Liver (tissue), 9 donors: ENCODE results near the gene RALGPS1. TPM values are rescaled to one million over a fixed set of nuclear protein-coding genes. Genes with fewer than 3 reads are reported as not detected.
A peak's percentile ranks its signal among the peaks of the same experiment; 100 is the strongest.

Experiments
- DNase-seq: peaks from one replicate; pipeline ENCODE4 v3.0.0-alpha.2; 2017; ENCODE audit warnings: low spot score
- H3K27ac ChIP-seq, 2 donors: one replicate each; pipeline ENCODE4 v1.7.0; 2013; ENCODE audit warnings: inconsistent platforms in 2 of 2, low read length in 2 of 2, control low read depth in 1 of 2, low read depth in 1 of 2, mild to moderate bottlenecking in 1 of 2
- H3K27me3 ChIP-seq, 4 donors: one replicate each; pipeline versions ENCODE4 v1.6.1 to v1.7.0; 2013; ENCODE audit warnings: low read length in 3 of 4, inconsistent platforms in 1 of 4, mild to moderate bottlenecking in 1 of 4, moderate library complexity in 1 of 4; ENCODE audit not compliant: control insufficient read depth in 4 of 4, insufficient read depth in 4 of 4
- H3K36me3 ChIP-seq, 4 donors: one replicate each; pipeline versions ENCODE4 v1.6.1 to v1.7.0; 2013; ENCODE audit warnings: low read length in 3 of 4, mild to moderate bottlenecking in 3 of 4, low read depth in 1 of 4, moderate library complexity in 1 of 4; ENCODE audit not compliant: control insufficient read depth in 4 of 4, insufficient read depth in 3 of 4
- H3K4me1 ChIP-seq, 4 donors: one replicate each; pipeline versions ENCODE4 v1.6.1 to v1.7.0; 2013; ENCODE audit warnings: low read length in 3 of 4, mild to moderate bottlenecking in 3 of 4, moderate library complexity in 1 of 4; ENCODE audit not compliant: control insufficient read depth in 4 of 4, insufficient read depth in 4 of 4
- H3K4me3 ChIP-seq, 3 donors: one replicate each; pipeline versions ENCODE4 v1.6.1 to v1.7.0; 2013; ENCODE audit warnings: low read length in 3 of 3, control low read depth in 1 of 3, low read depth in 1 of 3, mild to moderate bottlenecking in 1 of 3
- H3K9ac ChIP-seq, 2 donors: one replicate each; pipeline ENCODE4 v1.7.0; 2013; ENCODE audit warnings: low read length in 2 of 2, mild to moderate bottlenecking in 2 of 2, moderate library complexity in 2 of 2, control low read depth in 1 of 2, low read depth in 1 of 2
- H3K9me3 ChIP-seq, 4 donors: one replicate each; pipeline versions ENCODE4 v1.6.1 to v1.7.0; 2013; ENCODE audit warnings: low read length in 3 of 4; ENCODE audit not compliant: control insufficient read depth in 4 of 4
- EGR1 ChIP-seq, 2 donors: IDR thresholded peaks; 2 replicates each; pipeline ENCODE4 v1.6.1; 2016 to 2018; ENCODE audit warnings: antibody characterized with exemption in 2 of 2, low read depth in 2 of 2
- FOXA1 ChIP-seq: IDR thresholded peaks from 2 replicates; pipeline ENCODE4 v1.6.1; 2016; ENCODE audit warnings: antibody characterized with exemption
- FOXA2 ChIP-seq: IDR thresholded peaks from 2 replicates; pipeline ENCODE4 v1.6.1; 2016; ENCODE audit warnings: antibody characterized with exemption
- GABPA ChIP-seq, 2 donors: IDR thresholded peaks in 1 of 2; conservative IDR thresholded peaks in 1 of 2; 2 replicates each; pipeline ENCODE4 v1.6.1; 2016; ENCODE audit warnings: antibody characterized with exemption in 2 of 2, mild to moderate bottlenecking in 1 of 2, moderate library complexity in 1 of 2
- HNF4A ChIP-seq, 2 donors: conservative IDR thresholded peaks; 2 replicates each; pipeline ENCODE4 v1.6.1; 2016; ENCODE audit warnings: antibody characterized with exemption in 2 of 2, mild to moderate bottlenecking in 2 of 2
- HNF4G ChIP-seq: IDR thresholded peaks from 2 replicates; pipeline ENCODE4 v1.6.1; 2016; ENCODE audit warnings: antibody characterized with exemption
- JUND ChIP-seq, 2 donors: IDR thresholded peaks; 2 replicates each; pipeline ENCODE4 v1.6.1; 2016; ENCODE audit warnings: antibody characterized with exemption in 2 of 2
- NR2F2 ChIP-seq: IDR thresholded peaks from 2 replicates; pipeline ENCODE4 v1.6.1; 2016; ENCODE audit warnings: antibody characterized with exemption
- RAD21 ChIP-seq, 2 donors: IDR thresholded peaks; 2 replicates each; pipeline ENCODE4 v1.6.1; 2016; ENCODE audit warnings: antibody characterized with exemption in 2 of 2, mild to moderate bottlenecking in 2 of 2
- RXRA ChIP-seq, 2 donors: IDR thresholded peaks; 2 replicates each; pipeline ENCODE4 v1.6.1; 2017 to 2018; ENCODE audit warnings: antibody characterized with exemption in 2 of 2, mild to moderate bottlenecking in 1 of 2
- SP1 ChIP-seq: IDR thresholded peaks from 2 replicates; pipeline ENCODE4 v1.6.1; 2018; ENCODE audit warnings: antibody characterized with exemption, mild to moderate bottlenecking
- TAF1 ChIP-seq: conservative IDR thresholded peaks from 2 replicates; pipeline ENCODE4 v1.6.1; 2016; ENCODE audit warnings: antibody characterized with exemption, mild to moderate bottlenecking
- YY1 ChIP-seq: IDR thresholded peaks from 2 replicates; pipeline ENCODE4 v1.6.1; 2016; ENCODE audit warnings: antibody characterized with exemption, mild to moderate bottlenecking
- WGBS: extraction: QIAGEN DNeasy Blood & Tissue Kit; methylation state at CpG from one replicate; pipeline ENCODE4 v1.1.7; 2013; 5-methylcytosine and 5-hydroxymethylcytosine counted together
- polyA plus RNA-seq, 2 donors: library from polyadenylated mRNA; stranded (reverse) in 1 of 2; unstranded in 1 of 2; fragments of 200-250 nt in 1 of 2; fragments of >200 nt in 1 of 2; fragmentation: Nextera tagmentation in 1 of 2; extraction: Ambion mirVana in 1 of 2; gene quantifications; one replicate each; pipeline versions ENCODE4 v1.2.1 to v1.2.3, GENCODE V29; 2013 to 2015
- total RNA-seq, 2 donors: library from RNA; depleted of rRNA; stranded (reverse); fragments of >200 nt; gene quantifications; one replicate each; pipeline ENCODE4 v1.2.3, GENCODE V29; 2014
- TF ChIP-seq, protein P1 (sequence below): IDR thresholded peaks from 2 replicates; pipeline ENCODE4 v1.6.1; 2016; ENCODE audit warnings: antibody characterized with exemption
- TF ChIP-seq, protein P2 (sequence below): IDR thresholded peaks from 2 replicates; pipeline ENCODE4 v1.6.1; 2016; ENCODE audit warnings: antibody characterized with exemption
- TF ChIP-seq, protein P3 (sequence below): fragments of 150-350 bp; IDR thresholded peaks from 2 replicates; pipeline ENCODE4 v1.5.1; 2017; ENCODE audit warnings: improper control_type of control experiment, low read depth, low read length; ENCODE audit not compliant: missing input control
- TF ChIP-seq, protein P4 (sequence below): IDR thresholded peaks from 2 replicates; pipeline ENCODE4 v1.6.1; 2016; ENCODE audit warnings: antibody characterized with exemption, mild to moderate bottlenecking
- TF ChIP-seq, protein P5 (sequence below): IDR thresholded peaks from 2 replicates; pipeline ENCODE4 v1.6.1; 2016; ENCODE audit warnings: antibody characterized with exemption
- donor health status: healthy.
- donor health status: healthy.
- donor health status: healthy.
- donor health status: healthy.
- donor health status: healthy.

Gene RALGPS1
- total and polyA plus RNA-seq, 4 donors = 1.4 to 2.7 (median 2.0) TPM

DNA sequence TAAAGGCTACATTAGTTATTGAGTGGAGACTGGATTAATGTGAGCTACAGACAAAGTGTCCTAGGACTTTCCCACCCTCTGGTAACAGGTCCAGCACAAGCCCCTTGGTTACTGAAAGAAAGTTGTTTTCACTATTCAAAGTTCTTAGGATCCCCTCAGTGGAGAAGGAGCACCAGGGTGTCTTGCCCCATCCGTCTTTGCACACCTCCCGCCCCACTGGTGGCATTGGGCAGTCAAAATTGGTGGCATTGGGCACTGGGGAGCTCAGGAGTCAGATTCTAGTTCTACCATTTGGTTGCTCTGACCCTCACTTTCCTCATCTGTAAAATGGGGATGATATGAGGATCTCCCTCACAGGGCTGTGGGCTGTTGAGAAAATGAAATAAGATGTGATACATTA lies 210.2 kb downstream of the RALGPS1 start:
- H3K4me1 ChIP-seq = peaks cover 3 to 24% (median 11%) of the 10 kb centered on the region in 4 donors
- DNase-seq = no peak
- no peaks in the 10 kb centered on the region for H3K27me3 ChIP-seq
- TF ChIP-seq JUND (IDR thresholded peaks at IDR 0.05) = no peak
- TF ChIP-seq TAF1 = no peak
- TF ChIP-seq, protein P1, sequence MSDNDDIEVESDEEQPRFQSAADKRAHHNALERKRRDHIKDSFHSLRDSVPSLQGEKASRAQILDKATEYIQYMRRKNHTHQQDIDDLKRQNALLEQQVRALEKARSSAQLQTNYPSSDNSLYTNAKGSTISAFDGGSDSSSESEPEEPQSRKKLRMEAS = no peak
- no peak for TF ChIP-seq SP1
- TF ChIP-seq, protein P2, sequence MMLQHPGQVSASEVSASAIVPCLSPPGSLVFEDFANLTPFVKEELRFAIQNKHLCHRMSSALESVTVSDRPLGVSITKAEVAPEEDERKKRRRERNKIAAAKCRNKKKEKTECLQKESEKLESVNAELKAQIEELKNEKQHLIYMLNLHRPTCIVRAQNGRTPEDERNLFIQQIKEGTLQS = no peak
- no peak for TF ChIP-seq RAD21 (IDR thresholded peaks at IDR 0.05)
- TF ChIP-seq HNF4G = no peak
- TF ChIP-seq FOXA1 = no peak
- no peak for TF ChIP-seq HNF4A (conservative IDR thresholded peaks at IDR 0.05)
- TF ChIP-seq NR2F2 = no peak
- TF ChIP-seq, protein P3, sequence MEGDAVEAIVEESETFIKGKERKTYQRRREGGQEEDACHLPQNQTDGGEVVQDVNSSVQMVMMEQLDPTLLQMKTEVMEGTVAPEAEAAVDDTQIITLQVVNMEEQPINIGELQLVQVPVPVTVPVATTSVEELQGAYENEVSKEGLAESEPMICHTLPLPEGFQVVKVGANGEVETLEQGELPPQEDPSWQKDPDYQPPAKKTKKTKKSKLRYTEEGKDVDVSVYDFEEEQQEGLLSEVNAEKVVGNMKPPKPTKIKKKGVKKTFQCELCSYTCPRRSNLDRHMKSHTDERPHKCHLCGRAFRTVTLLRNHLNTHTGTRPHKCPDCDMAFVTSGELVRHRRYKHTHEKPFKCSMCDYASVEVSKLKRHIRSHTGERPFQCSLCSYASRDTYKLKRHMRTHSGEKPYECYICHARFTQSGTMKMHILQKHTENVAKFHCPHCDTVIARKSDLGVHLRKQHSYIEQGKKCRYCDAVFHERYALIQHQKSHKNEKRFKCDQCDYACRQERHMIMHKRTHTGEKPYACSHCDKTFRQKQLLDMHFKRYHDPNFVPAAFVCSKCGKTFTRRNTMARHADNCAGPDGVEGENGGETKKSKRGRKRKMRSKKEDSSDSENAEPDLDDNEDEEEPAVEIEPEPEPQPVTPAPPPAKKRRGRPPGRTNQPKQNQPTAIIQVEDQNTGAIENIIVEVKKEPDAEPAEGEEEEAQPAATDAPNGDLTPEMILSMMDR = no peak
- TF ChIP-seq GABPA (IDR thresholded peaks at IDR 0.05 in 1 of 2, conservative IDR thresholded peaks at IDR 0.05 in 1 of 2) = no peak
- TF ChIP-seq, protein P4, sequence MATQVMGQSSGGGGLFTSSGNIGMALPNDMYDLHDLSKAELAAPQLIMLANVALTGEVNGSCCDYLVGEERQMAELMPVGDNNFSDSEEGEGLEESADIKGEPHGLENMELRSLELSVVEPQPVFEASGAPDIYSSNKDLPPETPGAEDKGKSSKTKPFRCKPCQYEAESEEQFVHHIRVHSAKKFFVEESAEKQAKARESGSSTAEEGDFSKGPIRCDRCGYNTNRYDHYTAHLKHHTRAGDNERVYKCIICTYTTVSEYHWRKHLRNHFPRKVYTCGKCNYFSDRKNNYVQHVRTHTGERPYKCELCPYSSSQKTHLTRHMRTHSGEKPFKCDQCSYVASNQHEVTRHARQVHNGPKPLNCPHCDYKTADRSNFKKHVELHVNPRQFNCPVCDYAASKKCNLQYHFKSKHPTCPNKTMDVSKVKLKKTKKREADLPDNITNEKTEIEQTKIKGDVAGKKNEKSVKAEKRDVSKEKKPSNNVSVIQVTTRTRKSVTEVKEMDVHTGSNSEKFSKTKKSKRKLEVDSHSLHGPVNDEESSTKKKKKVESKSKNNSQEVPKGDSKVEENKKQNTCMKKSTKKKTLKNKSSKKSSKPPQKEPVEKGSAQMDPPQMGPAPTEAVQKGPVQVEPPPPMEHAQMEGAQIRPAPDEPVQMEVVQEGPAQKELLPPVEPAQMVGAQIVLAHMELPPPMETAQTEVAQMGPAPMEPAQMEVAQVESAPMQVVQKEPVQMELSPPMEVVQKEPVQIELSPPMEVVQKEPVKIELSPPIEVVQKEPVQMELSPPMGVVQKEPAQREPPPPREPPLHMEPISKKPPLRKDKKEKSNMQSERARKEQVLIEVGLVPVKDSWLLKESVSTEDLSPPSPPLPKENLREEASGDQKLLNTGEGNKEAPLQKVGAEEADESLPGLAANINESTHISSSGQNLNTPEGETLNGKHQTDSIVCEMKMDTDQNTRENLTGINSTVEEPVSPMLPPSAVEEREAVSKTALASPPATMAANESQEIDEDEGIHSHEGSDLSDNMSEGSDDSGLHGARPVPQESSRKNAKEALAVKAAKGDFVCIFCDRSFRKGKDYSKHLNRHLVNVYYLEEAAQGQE = no peak
- TF ChIP-seq, protein P5, sequence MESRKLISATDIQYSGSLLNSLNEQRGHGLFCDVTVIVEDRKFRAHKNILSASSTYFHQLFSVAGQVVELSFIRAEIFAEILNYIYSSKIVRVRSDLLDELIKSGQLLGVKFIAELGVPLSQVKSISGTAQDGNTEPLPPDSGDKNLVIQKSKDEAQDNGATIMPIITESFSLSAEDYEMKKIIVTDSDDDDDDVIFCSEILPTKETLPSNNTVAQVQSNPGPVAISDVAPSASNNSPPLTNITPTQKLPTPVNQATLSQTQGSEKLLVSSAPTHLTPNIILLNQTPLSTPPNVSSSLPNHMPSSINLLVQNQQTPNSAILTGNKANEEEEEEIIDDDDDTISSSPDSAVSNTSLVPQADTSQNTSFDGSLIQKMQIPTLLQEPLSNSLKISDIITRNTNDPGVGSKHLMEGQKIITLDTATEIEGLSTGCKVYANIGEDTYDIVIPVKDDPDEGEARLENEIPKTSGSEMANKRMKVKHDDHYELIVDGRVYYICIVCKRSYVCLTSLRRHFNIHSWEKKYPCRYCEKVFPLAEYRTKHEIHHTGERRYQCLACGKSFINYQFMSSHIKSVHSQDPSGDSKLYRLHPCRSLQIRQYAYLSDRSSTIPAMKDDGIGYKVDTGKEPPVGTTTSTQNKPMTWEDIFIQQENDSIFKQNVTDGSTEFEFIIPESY = no peak
- H3K9ac ChIP-seq = no peak overlapping the region
- H3K36me3 ChIP-seq = no peaks in the 10 kb centered on the region
- no peak overlapping the region for H3K4me3 ChIP-seq
- no peak overlapping the region for H3K27ac ChIP-seq
- no peaks in the 10 kb centered on the region for H3K9me3 ChIP-seq
- 96% methylated on average over 2 of the region's 2 CpGs for WGBS

DNA sequence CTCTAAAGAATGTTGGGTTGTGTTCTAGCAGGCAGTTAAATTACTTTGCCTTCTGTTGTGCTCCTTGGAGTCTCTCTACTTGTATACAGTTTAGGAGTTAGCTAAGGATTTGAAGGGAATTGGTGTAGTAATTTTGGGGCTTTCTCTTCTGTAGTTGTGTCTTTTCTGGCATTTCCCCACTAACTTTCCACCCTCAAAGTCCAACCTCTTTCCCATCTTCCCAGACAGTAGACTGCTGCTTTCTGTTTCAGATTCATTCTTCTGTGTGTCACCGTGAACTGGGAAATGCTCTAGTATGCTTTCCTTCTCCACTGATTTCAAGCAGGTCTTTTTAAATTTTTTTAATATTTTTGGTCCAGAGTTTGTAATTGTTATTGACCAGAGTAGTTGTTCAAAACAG lies 212.4 kb downstream of the RALGPS1 start:
- Histone ChIP-seq H3K9ac (no peak overlapping the region), H3K27ac (peak overlapping the region in 1 of 2 donors; percentile 47), H3K9me3 (no peaks in the 10 kb centered on the region), H3K4me3 (no peak overlapping the region), H3K4me1 (peaks cover 3 to 32% (median 24%) of the 10 kb centered on the region in 4 donors), H3K27me3 (no peaks in the 10 kb centered on the region), H3K36me3 (no peaks in the 10 kb centered on the region)
- no peak for DNase-seq
- TF ChIP-seq HNF4G (no peak), HNF4A (conservative IDR thresholded peaks at IDR 0.05) (no peak), SP1 (no peak), TAF1 (no peak), FOXA1 (no peak), RXRA (IDR thresholded peaks at IDR 0.05) (no peak), FOXA2 (no peak), YY1 (no peak), NR2F2 (no peak), EGR1 (IDR thresholded peaks at IDR 0.05; ENCODE audit: low read depth in 2 of 2) (no peak)
- TF ChIP-seq, protein P2 = no peak
- TF ChIP-seq, protein P5 = no peak
- TF ChIP-seq, protein P1 = no peak
- TF ChIP-seq, protein P3 = no peak
- WGBS = 62% methylated on average over 1 of the region's 1 CpG
